H1 (cell line): ENCODE data around the gene GTPBP1. TPM values are rescaled to one million over a fixed set of nuclear protein-coding genes. Genes with fewer than 3 reads are reported as not detected.

Source experiments
- CTCF ChIA-PET: fragments of 300-600 bp; sonication (Branson Sonifier 250); formaldehyde crosslinking; loops from one replicate; lab custom pipeline; 2021; ENCODE audit not compliant: partially characterized antibody; lab: Charles Lee
- POLR2A ChIA-PET: fragments of 300-600 bp; sonication (Branson Sonifier 250); formaldehyde crosslinking; loops from one replicate; lab custom pipeline; 2021; ENCODE audit warnings: inconsistent platforms; ENCODE audit not compliant: partially characterized antibody; lab: Charles Lee
- DNase-seq, 2 experiments: peaks; one replicate each; pipeline versions ENCODE4 v3.0.0 to v3.0.0-alpha.2; 2010 to 2022; ENCODE audit warnings: low spot score in 2 of 2, low read depth in 1 of 2, mixed read lengths in 1 of 2
- FAIRE-seq: peaks from 2 replicates; lab custom pipeline; 2011; peaks lifted over from hg19 to GRCh38; lab: Jason Lieb, UNC
- H2AFZ ChIP-seq: 2 replicates; pipeline ENCODE4 v1.8.1; 2012; ENCODE audit warnings: low read length, inconsistent platforms
- H2AK5ac ChIP-seq: 2 replicates; pipeline ENCODE4 v1.6.1; 2013; ENCODE audit warnings: low read depth, low read length
- H2BK120ac ChIP-seq: replicated peaks from 2 replicates; pipeline ENCODE3; 2013; ENCODE audit warnings: low read depth, low read length, inconsistent platforms
- H2BK12ac ChIP-seq: 2 replicates; pipeline ENCODE4 v1.6.1; 2013; ENCODE audit warnings: low read depth, low read length
- H2BK15ac ChIP-seq: 2 replicates; pipeline ENCODE4 v1.6.1; 2013; ENCODE audit warnings: low read length
- H2BK20ac ChIP-seq: 2 replicates; pipeline ENCODE4 v1.6.1; 2013; ENCODE audit warnings: low read length
- H2BK5ac ChIP-seq: 2 replicates; pipeline ENCODE4 v1.6.1; 2013; ENCODE audit warnings: low read depth, low read length
- H3K14ac ChIP-seq: 2 replicates; pipeline ENCODE4 v1.6.1; 2013; ENCODE audit warnings: inconsistent platforms; ENCODE audit not compliant: insufficient read length
- H3K18ac ChIP-seq: 2 replicates; pipeline ENCODE4 v1.6.1; 2013; ENCODE audit warnings: low read length; ENCODE audit errors: extremely low read depth
- H3K23ac ChIP-seq: 2 replicates; pipeline ENCODE4 v1.6.1; 2013; ENCODE audit warnings: inconsistent platforms; ENCODE audit not compliant: insufficient read length
- H3K23me2 ChIP-seq: 2 replicates; pipeline ENCODE4 v1.6.1; 2013; ENCODE audit warnings: low read depth, low read length
- H3K27ac ChIP-seq: 2 replicates; pipeline ENCODE4 v1.6.1; 2011; ENCODE audit warnings: low read depth, low read length, inconsistent platforms
- H3K27me3 ChIP-seq, 4 experiments: replicated peaks in 1 of 4; 1 replicate in 1 of 4; 2 replicates in 3 of 4; pipeline versions ENCODE4 v1.6.1 to v1.8.1; 2011 to 2013; ENCODE audit warnings: low read length in 3 of 4, mild to moderate bottlenecking in 3 of 4, inconsistent platforms in 2 of 4, mixed read lengths in 2 of 4, moderate library complexity in 1 of 4; ENCODE audit not compliant: control insufficient read depth in 3 of 4, insufficient read depth in 3 of 4; ENCODE audit errors: extremely low read depth in 1 of 4
- H3K36me3 ChIP-seq, 4 experiments: 2 replicates each; pipeline versions ENCODE4 v1.6.1 to v1.8.1; 2011 to 2013; ENCODE audit warnings: mild to moderate bottlenecking in 4 of 4, low read length in 3 of 4, moderate library complexity in 2 of 4, control low read depth in 1 of 4, inconsistent platforms in 1 of 4; ENCODE audit not compliant: insufficient read depth in 4 of 4, control insufficient read depth in 2 of 4
- H3K4ac ChIP-seq: replicated peaks from 2 replicates; pipeline ENCODE3; 2013; ENCODE audit warnings: low read length, low read depth, mixed read lengths, inconsistent platforms; ENCODE audit not compliant: insufficient read length
- H3K4me1 ChIP-seq, 4 experiments: replicated peaks in 1 of 4; 1 replicate in 1 of 4; 2 replicates in 3 of 4; pipeline versions ENCODE4 v1.6.1 to v1.8.1; 2011 to 2013; ENCODE audit warnings: low read length in 3 of 4, inconsistent platforms in 2 of 4, mixed read lengths in 1 of 4; ENCODE audit not compliant: insufficient read depth in 4 of 4, control insufficient read depth in 3 of 4
- H3K4me2 ChIP-seq, 2 experiments: 2 replicates each; pipeline versions ENCODE4 v1.6.1 to v1.8.1; 2011 to 2013; ENCODE audit warnings: low read depth in 2 of 2, low read length in 2 of 2, control low read depth in 1 of 2, inconsistent platforms in 1 of 2, mild to moderate bottlenecking in 1 of 2; ENCODE audit not compliant: insufficient read depth in 1 of 2
- H3K4me3 ChIP-seq, 4 experiments: fragments of 200-600, 300-600 bp in 1 of 4; sonication (generic), shearing (Covaris generic), sonication (Bioruptor Twin) in 1 of 4; 2 replicates each; pipeline versions ENCODE4 v1.5.1 to v1.8.1; 2011 to 2016; ENCODE audit warnings: low read length in 4 of 4, low read depth in 3 of 4, control low read depth in 2 of 4, inconsistent platforms in 2 of 4, mild to moderate bottlenecking in 2 of 4, mixed read lengths in 1 of 4, moderate library complexity in 1 of 4; ENCODE audit not compliant: insufficient read depth in 2 of 4; ENCODE audit errors: extremely low read depth in 1 of 4
- H3K56ac ChIP-seq: replicated peaks from 2 replicates; pipeline ENCODE3; 2013; ENCODE audit warnings: low read depth, mild to moderate bottlenecking, mixed read lengths, low read length, inconsistent platforms; ENCODE audit not compliant: insufficient read length
- H3K79me1 ChIP-seq: 2 replicates; pipeline ENCODE4 v1.6.1; 2013; ENCODE audit warnings: low read depth, low read length, control low read depth
- H3K79me2 ChIP-seq, 2 experiments: 2 replicates each; pipeline versions ENCODE4 v1.6.1 to v1.8.1; 2012 to 2013; ENCODE audit warnings: low read length in 2 of 2, mild to moderate bottlenecking in 2 of 2, inconsistent platforms in 1 of 2; ENCODE audit not compliant: insufficient read depth in 2 of 2, control insufficient read depth in 1 of 2
- H3K9ac ChIP-seq, 4 experiments: replicated peaks in 1 of 4; 1 replicate in 1 of 4; 2 replicates in 3 of 4; pipeline versions ENCODE4 v1.6.1 to v1.8.1; 2011 to 2013; ENCODE audit warnings: low read depth in 3 of 4, low read length in 3 of 4, control low read depth in 2 of 4, mild to moderate bottlenecking in 2 of 4, moderate library complexity in 2 of 4, inconsistent platforms in 1 of 4; ENCODE audit errors: extremely low read depth in 1 of 4
- H3K9me3 ChIP-seq, 2 experiments: 2 replicates each; pipeline versions ENCODE4 v1.6.1 to v1.8.1; 2012 to 2013; ENCODE audit warnings: mild to moderate bottlenecking in 2 of 2, moderate library complexity in 2 of 2, control low read depth in 1 of 2, inconsistent platforms in 1 of 2, low read depth in 1 of 2, low read length in 1 of 2, mixed read lengths in 1 of 2; ENCODE audit not compliant: insufficient read depth in 2 of 2
- H4K20me1 ChIP-seq, 2 experiments: replicated peaks in 1 of 2; 2 replicates each; pipeline versions ENCODE3 to v1.8.1; 2011 to 2013; ENCODE audit warnings: inconsistent platforms in 2 of 2, low read length in 2 of 2, mild to moderate bottlenecking in 1 of 2; ENCODE audit not compliant: insufficient read depth in 2 of 2, control insufficient read depth in 1 of 2
- H4K5ac ChIP-seq: 2 replicates; pipeline ENCODE4 v1.6.1; 2013; ENCODE audit warnings: low read length, low read depth, mixed read lengths, inconsistent platforms; ENCODE audit not compliant: insufficient read length
- H4K8ac ChIP-seq: 2 replicates; pipeline ENCODE4 v1.8.0; 2013; ENCODE audit warnings: mild to moderate bottlenecking, moderate library complexity, low read length, inconsistent platforms; ENCODE audit not compliant: insufficient read depth; ENCODE audit errors: extremely low read depth
- H4K91ac ChIP-seq: replicated peaks from 2 replicates; pipeline ENCODE3; 2013; ENCODE audit warnings: low read length, mixed read lengths, inconsistent platforms; ENCODE audit not compliant: insufficient read length
- ASH2L ChIP-seq: fragments of 200-600, 300-600 bp; sonication (generic); IDR thresholded peaks from one replicate; pipeline ENCODE4 v1.7.1; 2017; ENCODE audit warnings: low read length
- CTBP2 ChIP-seq: IDR thresholded peaks from 2 replicates; pipeline ENCODE4 v1.7.0; 2011; ENCODE audit warnings: borderline replicate concordance, mild to moderate bottlenecking, moderate library complexity, mixed read lengths, low read length; ENCODE audit not compliant: insufficient read depth, insufficient read length
- FOSL1 ChIP-seq: IDR thresholded peaks from 2 replicates; pipeline ENCODE4 v1.6.1; 2011; ENCODE audit warnings: mild to moderate bottlenecking, low read depth, low read length, moderate library complexity; ENCODE audit not compliant: insufficient read depth
- JUND ChIP-seq: IDR thresholded peaks from 2 replicates; pipeline ENCODE4 v1.6.1; 2011; ENCODE audit warnings: mild to moderate bottlenecking, improper control_type of control experiment, low read length
- NANOG ChIP-seq: IDR thresholded peaks from 2 replicates; pipeline ENCODE4 v1.6.1; 2011; ENCODE audit warnings: low read length, low read depth, mild to moderate bottlenecking, inconsistent platforms; ENCODE audit not compliant: insufficient read depth, poor library complexity, severe bottlenecking
- NRF1 ChIP-seq: IDR thresholded peaks from 2 replicates; pipeline ENCODE4 v1.6.1; 2011; ENCODE audit warnings: mild to moderate bottlenecking, low read depth, low read length, improper control_type of control experiment
- SP1 ChIP-seq: IDR thresholded peaks from 2 replicates; pipeline ENCODE4 v1.6.1; 2011; ENCODE audit warnings: low read depth, low read length
- SRF ChIP-seq: IDR thresholded peaks from 2 replicates; pipeline ENCODE4 v1.6.1; 2011; ENCODE audit warnings: mild to moderate bottlenecking, low read depth, low read length, moderate library complexity
- SUZ12 ChIP-seq: fragments of 200-600 bp; sonication (generic); IDR thresholded peaks from 2 replicates; pipeline ENCODE4 v1.6.1; 2012; ENCODE audit warnings: mild to moderate bottlenecking, inconsistent platforms, low read length, moderate library complexity, mixed read lengths
- WGBS, 2 experiments: shearing (Covaris generic) in 1 of 2; methylation state at CpG; one replicate each; pipeline versions ENCODE4 v1.1.6 to v1.1.7; 2013 to 2015; ENCODE audit warnings: low lambda C conversion rate in 2 of 2, mixed read lengths in 2 of 2, inconsistent platforms in 1 of 2, low coverage in 1 of 2, missing lambda C conversion rate in 1 of 2; ENCODE audit not compliant: insufficient replicate concordance in 2 of 2, insufficient coverage in 1 of 2, insufficient read length in 1 of 2; ENCODE audit errors: extremely low coverage in 1 of 2, missing lambda C conversion rate in 1 of 2; 5-methylcytosine and 5-hydroxymethylcytosine counted together
- polyA plus RNA-seq, 7 experiments: library from polyadenylated mRNA; depleted of rRNA in 3 of 7; stranded (reverse) in 5 of 7; unstranded in 2 of 7; fragments of >200 nt in 5 of 7; fragments of 200-250 nt in 2 of 7; gene quantifications; 1 replicate in 5 of 7; 2 replicates in 1 of 7; 4 replicates in 1 of 7; pipeline versions ENCODE4 v1.2.1 to v1.2.3, GENCODE V29; 2011 to 2013; ENCODE audit warnings: missing spikeins in 2 of 7, mixed read lengths in 2 of 7
- total RNA-seq: library from RNA; stranded (reverse); fragmentation: NEBNext Ultra II Directional; extraction: Animal tissue kit (Norgen Biotek cat#: 25700); gene quantifications from 2 replicates; pipeline ENCODE4 v1.2.1, GENCODE V29; 2021
- TF ChIP-seq, protein P1 (sequence below): IDR thresholded peaks from 2 replicates; pipeline ENCODE4 v1.6.1; 2011; ENCODE audit warnings: low read length, improper control_type of control experiment

The GTPBP1 gene
- total and polyA plus RNA-seq, 2 of the 8 experiments (the other 6 are each of a cell fraction or from before 2014, with no cell fraction given), result 53.1 to 91.8 TPM

DNA sequence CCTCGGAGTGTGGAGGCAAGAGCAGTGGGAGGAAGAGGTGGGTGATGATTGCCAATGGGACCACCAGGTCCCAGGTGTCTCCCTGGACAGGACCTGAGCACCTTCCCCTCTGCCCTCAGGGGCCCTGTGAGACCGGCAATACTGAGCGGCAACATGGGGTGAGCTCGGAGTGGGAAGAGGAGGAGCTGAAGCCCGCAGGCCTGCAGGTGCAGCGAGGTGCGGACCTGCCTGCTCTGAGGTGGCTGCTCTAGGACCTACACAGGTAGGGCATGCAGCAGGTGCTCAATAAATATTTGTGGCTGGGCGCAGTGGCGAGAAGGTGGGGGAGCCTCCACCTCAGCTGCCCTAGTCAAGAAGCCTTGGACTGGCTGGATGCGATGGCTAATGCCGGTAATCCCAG, 62.3 kb downstream of the GTPBP1 start:
- Histone ChIP-seq H3K27me3 (no peaks in the 10 kb centered on the region; a peak in 2 of 7 replicates), H4K5ac (no peak overlapping the region), H3K4me3 (no peak overlapping the region), H3K4ac (no peak overlapping the region), H3K9ac (no peak overlapping the region), H2AFZ (no peak overlapping the region), H2BK120ac (no peak overlapping the region), H4K20me1 (peaks cover 0 to 1% of the 10 kb centered on the region in 2 experiments), H3K79me2 (no peaks in the 10 kb centered on the region), H3K14ac (no peak overlapping the region), H2BK12ac (no peak overlapping the region), H4K8ac (no peak overlapping the region), H2BK15ac (no peak overlapping the region), H3K36me3 (no peaks in the 10 kb centered on the region), H2BK5ac (no peak overlapping the region), H2AK5ac (no peak overlapping the region), H3K4me2 (no peak overlapping the region), H2BK20ac (no peak overlapping the region), H3K9me3 (no peaks in the 10 kb centered on the region), H3K79me1 (no peaks in the 10 kb centered on the region), H3K27ac (no peak overlapping the region), H3K23ac (no peak overlapping the region), H4K91ac (no peak overlapping the region), H3K23me2 (no peaks in the 10 kb centered on the region), H3K18ac (no peak overlapping the region), H3K4me1 (peaks cover 0 to 6% (median 1%) of the 10 kb centered on the region in 4 experiments; a peak in 4 of 7 replicates), H3K56ac (no peak overlapping the region)
- CTCF ChIA-PET, result interaction anchor here (0.6 to 13.8 kb wide), 35 partner anchors 9 to 539 kb away, joined by 3 to 124 read pairs (median 8); partner anchors contain the start of gene SUN2
- POLR2A ChIA-PET, result interaction anchor here (1.0 to 2.3 kb wide), 6 partner anchors 9 to 551 kb away, joined by 3 to 12 read pairs (median 4); partner anchors contain the start of genes CBX6 and RPL3
- TF ChIP-seq SUZ12 (no peak), FOSL1 (no peak), NANOG (no peak), NRF1 (no peak), JUND (no peak), CTBP2 (no peak), SRF (no peak), SP1 (no peak), ASH2L (no peak)
- TF ChIP-seq, protein P1, sequence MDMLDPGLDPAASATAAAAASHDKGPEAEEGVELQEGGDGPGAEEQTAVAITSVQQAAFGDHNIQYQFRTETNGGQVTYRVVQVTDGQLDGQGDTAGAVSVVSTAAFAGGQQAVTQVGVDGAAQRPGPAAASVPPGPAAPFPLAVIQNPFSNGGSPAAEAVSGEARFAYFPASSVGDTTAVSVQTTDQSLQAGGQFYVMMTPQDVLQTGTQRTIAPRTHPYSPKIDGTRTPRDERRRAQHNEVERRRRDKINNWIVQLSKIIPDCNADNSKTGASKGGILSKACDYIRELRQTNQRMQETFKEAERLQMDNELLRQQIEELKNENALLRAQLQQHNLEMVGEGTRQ, result no peak
- no peak for DNase-seq
- WGBS, 2 experiments, result 88% methylated on average over 11 of the region's 11 CpGs; no CpG with 5 or more reads in 1 of the 2 experiments
- no peak for FAIRE-seq
